Glomerular visceral epithelial cell (primary cell): ENCODE data around the gene SERPINA3.
"Not testable (repeated sequence)": the region's sequence is repeated elsewhere in the genome, so short reads cannot be mapped to it uniquely, and the experiment has no call there.

Experiments
- DNase-seq: peaks from one replicate; pipeline ENCODE4 v3.0.0-alpha.2; 2016; ENCODE audit errors: extremely low spot score

Gene SERPINA3

DNA sequence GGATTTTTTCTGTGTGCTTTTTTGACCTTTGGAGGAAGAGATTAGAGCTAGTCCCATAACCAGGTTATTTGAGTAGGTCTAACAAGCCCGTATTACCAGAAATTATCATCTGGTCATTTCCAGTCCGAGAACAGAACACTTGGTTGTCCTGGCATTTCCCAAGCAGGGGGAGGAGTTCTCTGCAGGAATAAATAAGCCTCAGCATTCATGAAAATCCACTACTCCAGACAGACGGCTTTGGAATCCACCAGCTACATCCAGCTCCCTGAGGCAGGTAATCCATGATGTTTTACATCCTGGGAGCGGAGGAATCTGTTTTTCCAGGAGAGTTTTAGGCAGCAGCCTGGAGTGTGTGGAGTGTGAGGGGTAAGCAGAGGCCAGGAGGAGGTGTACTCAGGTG, at the start of gene SERPINA3:
Gene SERPINA3 (plus strand): TSS at position 218 of the 400 bp plus-strand sequence. CDS start 2,051 bp downstream, outside the sequence.
- DNase-seq: no peak

DNA sequence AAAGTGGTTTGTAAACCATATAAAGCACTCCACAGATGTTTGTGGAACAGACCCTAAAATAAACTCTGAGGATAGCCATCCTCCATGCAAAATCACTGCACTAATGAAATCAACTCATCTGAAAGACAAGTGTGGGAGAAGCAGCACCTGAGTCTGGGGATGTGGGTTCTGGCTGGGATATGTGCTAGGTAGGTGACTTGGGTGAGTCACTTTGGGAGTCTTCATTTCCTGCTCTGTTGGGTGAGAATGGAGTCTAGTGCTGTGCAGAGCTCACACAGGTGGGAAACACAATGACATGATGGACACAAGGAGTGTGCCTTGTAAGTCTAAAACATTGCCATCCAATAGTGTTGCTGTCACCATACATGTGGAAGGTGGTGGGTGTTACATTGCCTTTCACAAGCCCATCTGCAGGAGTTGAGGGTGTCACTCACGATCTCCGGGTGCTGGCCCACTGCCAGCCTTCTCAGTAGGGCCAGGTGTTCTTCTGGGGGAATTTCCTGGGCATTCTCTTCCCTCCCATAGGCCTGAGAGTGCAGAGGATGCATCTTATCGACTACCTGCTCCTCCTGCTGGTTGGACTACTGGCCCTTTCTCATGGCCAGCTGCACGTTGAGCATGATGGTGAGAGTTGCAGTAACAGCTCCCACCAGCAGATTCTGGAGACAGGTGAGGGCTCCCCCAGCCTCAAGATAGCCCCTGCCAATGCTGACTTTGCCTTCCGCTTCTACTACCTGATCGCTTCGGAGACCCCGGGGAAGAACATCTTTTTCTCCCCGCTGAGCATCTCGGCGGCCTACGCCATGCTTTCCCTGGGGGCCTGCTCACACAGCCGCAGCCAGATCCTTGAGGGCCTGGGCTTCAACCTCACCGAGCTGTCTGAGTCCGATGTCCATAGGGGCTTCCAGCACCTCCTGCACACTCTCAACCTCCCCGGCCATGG, 49.0 kb upstream of the SERPINA3 start:
- DNase-seq: no peak

DNA sequence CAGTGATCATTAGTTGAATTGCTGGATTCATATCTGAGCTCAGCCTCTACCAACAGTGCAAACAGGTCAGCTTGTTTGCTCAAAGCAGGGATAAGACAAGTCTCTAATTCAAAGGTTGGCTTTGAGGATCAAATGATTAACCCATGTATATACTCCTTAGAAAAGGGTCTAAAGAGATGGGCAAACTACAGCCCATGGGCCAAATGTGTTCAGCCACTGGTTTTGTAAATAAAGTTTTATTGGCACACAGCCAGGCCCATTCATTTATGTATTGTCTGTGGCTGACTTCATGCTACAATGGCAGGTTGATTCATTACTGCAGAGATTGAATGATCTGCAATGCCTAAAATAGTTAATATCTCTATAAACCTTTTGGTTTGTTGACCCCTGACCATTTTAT, 47.8 kb upstream of the SERPINA3 start:
- no peak for DNase-seq

DNA sequence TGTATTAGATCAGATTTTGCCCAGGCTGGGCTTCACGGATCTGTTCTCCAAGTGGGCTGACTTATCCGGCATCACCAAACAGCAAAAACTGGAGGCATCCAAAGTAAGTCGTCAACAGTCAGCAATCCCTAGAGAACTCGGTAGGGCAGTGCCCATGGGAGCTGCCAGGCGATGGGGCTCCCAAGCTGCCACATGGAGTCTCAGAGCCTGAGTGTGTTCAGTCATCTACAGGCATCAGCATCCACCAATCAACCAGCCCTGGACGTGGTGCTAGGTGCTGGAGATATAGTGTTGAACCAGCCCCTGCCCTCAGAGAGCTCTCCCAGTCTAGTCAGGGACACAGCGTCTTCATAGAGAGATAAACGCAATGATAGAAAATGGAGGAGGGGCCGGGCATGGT, 44.0 kb upstream of the SERPINA3 start:
- no peak for DNase-seq

DNA sequence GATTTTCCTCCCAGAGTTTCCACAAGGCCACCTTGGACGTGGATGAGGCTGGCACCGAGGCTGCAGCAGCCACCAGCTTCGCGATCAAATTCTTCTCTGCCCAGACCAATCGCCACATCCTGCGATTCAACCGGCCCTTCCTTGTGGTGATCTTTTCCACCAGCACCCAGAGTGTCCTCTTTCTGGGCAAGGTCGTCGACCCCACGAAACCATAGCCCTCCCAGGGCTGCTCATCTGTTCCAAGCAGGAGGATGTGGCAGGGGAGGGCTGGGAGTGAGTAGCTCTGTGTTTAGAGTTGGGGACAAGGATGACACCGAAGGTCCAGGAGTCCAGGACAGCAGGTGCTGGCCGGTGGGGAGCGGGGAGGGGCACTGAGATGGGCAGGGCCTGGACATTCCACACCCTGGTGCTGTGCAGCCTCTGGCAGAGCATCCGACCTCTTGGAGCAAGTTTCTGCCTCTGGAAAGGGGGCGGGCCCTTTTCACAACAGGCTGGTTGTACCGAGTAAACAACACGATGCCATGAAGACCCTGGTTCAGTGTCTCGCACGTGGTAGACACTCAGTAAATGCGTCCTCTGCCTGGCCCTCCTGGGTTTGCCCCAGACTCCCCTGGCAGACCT, 42.7 kb upstream of the SERPINA3 start:
- no peak for DNase-seq

DNA sequence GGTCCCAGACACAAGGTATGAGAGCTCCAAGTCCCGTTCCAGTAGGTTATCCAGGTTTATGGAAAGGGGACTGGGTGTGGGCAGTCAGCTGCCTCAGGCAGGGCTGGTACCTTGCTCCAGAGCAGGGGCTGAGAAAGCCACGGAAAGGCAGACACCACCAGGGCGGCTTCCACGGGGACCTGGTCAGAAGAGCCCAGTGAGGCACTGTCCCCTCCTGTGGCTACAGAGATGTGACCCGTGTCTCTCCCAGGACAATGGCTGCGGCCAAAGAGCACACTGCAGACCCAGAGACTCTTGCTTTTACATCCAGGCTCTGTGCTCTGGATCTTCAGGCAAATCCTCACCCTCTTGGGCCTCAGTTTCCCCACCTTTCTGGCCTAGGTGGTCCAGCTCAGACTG, 42.2 kb upstream of the SERPINA3 start:
- no peak for DNase-seq

DNA sequence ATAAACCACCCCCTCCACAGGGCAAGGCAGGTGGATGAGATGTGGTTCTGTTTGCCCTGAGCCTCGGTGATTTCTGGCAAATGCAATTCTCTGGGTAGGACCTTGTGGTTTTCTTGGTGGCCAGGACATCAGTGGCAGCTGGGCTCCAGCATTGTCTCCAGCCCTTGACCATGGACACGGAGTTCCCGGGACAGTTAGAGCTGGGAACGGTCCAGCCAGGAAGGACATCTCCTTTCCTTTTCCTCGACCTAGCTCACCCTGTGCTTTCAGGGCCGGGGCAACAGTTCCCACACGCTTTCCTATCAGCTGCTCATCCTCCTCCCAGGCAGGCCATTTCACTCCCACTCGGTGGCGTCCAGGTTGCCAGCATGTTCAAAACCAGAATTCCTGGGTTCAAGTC, 41.8 kb upstream of the SERPINA3 start:
- DNase-seq: no peak

DNA sequence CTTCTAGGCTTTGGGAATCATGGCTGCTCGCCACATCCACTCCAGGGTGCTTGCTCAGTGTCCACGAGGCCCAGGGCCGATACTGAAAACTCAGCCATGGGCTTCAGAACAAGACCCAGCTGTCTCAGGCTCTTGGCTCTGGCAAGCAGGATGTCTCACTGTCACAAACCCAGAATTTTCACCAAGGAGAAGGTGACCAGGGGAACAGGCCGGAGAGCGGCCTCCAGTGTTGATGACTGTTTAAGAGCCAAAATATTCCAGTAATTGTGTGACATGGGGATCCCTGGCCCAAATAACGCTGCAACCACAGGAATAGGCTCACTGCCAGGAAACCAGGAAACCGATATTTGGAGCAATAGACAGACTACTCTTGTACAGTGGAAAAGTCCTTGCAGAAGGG, 40.8 kb upstream of the SERPINA3 start:
- DNase-seq: no peak

DNA sequence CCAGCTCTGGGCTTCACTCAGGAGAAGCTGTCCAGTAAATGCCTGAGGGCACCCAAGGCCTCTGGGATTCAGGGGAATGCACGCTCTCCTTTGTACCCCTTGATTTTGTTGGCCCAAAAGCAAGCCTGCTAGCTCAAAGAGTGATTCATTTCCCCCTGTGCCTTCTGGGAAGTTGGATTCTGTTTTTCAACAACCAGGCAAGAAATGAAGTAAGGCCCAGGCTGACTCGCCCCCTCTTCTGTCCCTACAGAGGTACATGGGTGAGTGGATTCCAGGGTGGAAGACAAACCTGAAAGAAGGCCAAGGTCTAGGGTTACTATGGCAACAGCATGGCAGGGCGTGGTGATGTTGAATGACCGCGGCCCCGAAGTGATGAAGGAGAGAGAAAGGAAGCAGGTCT, 40.2 kb upstream of the SERPINA3 start:
- DNase-seq: no peak

DNA sequence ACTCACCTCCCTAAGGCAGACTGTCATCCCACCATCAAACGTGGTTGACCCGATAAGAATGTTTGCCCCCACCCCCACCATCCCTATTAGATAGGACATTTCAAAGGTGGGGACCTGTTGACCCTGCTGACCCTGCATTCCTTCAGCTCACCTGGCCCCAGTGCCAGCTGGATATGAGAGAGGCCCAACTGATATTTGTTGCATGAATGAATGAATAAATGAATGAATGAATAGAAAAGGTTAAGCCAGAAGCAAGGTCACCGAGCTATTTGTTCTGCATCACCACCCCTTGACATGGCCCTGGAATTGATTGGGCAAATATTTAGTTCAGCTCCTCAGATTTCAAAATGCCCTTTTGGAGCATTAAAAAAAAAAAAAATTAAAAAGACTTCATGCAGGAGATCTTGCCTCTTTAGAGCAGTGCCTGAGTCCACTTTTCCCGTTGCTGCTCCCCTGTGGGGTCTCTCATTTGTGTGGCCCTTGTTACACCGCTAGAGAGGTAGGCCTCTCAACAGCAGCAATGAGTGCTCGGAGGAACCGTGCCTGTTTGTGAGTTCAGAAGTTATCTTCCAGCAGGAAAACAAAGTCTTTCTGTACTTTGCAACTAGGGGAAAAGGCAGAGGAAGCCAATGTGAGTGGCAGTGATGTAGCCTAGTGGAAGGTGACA, 39.4 kb upstream of the SERPINA3 start:
- DNase-seq: no peak

DNA sequence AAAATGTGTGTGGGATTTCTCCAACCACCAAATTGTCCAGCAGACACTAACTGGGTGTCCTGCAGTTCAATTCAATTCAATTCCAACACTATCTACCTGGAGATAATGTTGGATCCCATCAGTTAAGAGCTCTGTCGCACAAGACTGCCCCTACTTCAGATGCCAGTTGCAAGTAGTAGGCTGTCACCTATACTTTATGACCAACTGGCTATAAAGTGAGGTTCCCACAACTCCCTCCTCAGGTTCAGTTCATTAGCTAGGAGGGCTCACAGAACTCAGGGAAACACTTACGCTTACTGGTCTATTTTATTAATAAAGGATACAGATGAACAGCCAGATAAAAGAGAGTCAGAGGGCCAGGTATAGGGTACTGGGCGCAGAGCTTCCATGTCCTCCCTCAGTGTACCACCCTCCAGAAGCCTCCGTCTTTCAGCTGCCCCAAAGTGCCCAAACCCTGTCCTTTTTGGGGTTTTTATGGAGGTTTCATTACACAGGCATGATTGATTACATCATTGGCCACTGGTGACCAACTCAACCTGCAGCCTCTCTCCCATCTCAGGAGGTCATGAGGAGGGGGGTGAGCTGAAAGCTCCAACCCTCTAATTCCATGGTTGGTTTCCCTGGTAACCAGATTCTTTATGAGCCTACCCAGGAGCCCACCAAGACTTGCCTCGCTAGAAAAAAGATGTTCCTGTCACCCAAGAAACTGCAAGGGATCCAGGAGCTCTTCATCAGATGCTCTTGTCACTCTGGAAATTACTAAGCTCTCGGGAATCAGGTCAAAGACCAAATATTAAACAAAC, 38.5 kb upstream of the SERPINA3 start:
- no peak for DNase-seq

DNA sequence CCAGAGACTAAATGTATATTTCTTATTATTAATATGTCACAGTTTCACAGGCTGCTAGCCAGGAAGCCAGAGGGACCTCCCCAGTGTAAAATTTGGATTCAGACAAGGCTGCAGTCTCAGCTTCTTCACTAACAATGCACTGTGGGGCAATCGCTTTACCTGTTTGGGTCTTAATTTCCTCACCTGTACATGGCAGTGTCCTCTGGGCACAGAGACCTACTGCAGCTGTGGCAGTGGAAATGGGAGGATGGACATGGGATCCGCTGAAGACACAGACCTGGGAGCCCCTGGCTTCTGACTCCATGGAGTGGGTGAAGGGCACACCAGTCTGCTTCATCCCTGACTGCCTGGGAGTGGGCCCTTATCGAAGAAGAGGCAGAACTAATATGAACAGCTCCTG, 37.9 kb upstream of the SERPINA3 start:
- DNase-seq: no peak

DNA sequence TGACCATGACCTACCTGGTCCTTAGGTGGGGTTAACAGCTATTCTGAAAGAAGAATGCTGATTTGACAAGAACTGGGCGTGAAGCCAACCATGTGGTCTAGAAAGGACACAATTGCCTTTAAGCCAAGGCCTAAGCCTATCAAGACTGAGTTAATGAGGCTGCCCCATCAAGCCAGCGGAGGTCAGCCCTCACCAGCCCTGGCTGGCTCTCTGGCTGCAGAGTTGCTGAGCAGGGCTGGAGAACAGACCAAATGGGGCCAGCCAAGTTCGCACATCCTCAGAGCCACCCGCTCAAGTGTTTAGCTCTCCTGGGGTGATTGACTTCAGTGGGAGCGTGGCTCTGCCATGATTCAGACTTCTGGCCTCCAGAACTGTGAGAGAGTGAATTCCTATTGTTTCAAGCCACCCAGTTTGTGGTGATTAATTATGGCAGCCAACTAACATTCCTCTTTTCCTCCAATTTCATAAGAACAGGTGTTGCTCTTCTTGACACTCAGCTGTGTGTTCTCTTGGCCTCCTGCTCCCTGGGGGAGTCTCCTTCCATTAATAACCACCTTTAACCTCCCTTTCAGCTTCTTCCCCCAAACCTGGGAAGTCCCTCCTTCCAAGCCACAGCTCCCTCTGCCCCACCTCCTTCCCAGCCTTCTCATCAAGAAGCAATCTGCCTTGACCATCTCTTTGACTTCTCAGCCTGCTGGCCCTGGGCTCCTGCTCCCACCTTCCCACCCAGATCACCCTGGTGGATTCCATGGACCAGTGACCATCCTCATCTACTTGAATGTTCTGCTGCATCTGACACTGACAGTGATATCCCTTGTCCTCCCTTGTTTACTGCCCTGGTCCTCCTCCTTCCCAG, 36.2 kb upstream of the SERPINA3 start:
- peak; percentile 9 for DNase-seq

DNA sequence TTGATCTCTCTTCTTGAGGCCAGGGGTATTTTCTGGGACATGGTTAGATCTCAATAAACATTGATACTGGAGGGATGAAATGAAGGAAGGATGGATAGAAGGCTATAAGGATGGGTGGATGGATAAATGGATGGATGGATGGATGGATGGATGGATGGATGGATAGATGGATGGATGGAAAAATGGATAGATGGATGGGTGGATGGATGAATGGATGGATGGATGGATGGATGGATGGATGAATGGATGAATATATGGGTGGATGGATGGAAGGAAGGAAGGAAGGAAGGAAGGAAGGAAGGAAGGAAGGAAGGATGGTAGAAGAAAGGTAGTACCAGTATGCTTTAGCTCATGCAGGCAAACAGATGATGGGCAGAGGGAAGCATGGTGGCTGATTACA, 34.7 kb upstream of the SERPINA3 start:
- DNase-seq: not testable (repeated sequence)

DNA sequence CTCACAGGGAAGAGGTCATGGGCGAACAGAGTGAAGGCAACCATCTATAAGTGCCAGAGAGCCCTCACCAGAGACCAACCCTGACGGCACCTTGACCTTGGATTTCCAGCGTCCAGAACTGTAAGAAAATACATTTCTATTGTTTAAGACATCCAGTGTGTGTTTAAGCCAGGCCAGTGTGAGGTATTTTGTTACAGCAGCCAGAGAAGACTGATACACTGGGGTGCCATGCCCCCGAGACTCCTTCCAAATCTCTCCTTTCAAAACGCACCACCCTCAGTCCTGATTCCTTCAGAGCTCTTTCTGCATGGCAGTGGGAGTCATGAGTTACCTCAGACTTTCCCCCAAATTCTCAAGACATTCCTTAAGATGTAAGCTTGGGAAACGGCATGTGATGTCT, 33.5 kb upstream of the SERPINA3 start:
- DNase-seq: no peak

DNA sequence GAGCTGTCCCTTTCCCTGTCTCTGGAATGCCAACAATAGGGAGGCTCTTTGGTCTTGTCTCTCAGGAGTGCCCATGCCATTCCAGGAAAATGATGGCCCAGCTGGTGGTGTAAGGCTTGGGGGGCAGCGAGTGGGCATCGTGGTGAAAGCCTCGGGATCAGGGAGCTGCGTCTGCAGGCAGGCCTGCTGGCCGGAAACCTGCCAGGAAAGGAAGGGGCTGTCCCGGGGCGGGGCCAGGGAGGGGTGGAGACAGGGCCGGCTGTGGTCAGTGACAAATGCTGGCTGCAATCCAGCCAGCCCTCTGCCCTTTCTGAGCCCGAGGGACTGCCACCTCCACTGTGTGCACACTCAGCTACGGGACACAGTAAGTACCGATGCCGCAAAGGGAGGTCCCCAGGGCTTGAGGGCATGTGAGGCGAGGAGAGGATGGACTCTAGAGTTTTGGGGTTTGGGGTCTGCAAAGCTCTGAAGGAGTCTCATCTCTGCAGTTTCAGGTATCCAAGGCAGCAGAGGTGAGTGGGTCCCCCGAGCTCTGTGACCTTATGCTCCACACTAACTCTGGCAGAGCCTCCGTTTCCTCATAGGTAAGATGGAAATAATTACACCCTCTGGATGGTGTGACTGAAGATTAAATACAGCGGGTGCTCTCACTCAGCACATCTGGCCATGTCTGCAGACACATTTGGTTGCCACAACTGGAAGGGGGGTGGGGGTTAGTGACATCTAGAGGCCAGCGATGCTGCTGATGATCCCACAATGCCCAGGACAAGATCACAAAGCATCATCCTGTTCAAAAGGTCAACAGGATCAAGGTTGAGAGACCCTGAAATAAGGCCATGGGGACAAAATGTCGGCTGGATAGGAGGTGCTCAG, 30.8 kb upstream of the SERPINA3 start, which contains the start of gene SERPINA5:
Gene SERPINA5 (plus strand): TSS at position 300 of the 873 bp plus-strand sequence. CDS start 5,937 bp downstream, outside the sequence.
- DNase-seq: peak; percentile 38

DNA sequence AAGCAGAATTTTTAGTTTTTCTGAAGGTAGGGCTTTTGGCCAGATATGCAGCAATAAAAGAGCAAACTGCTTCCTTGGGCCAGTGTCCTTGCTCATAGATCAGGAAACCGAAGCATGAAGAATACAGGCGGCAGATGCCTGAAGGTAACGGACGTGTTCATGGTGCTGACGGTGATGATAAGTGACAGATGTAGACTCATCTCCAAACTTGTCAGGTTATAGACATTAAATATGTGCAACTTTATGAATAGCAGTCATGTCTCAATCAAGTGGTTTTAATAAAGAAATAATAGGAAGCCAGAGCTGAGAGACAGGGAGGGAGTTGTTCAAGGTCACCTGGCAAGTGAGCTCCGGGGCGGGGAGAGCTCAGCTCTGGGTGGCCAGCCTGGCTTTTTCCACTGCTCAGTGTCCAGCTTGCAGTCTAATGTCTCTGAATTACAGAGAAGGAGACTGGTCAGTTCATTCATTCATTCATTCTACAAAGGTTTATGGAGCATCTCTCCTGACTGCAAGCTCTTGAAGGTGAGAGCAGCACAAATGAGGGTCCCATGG, 29.9 kb upstream of the SERPINA3 start:
- DNase-seq: no peak

DNA sequence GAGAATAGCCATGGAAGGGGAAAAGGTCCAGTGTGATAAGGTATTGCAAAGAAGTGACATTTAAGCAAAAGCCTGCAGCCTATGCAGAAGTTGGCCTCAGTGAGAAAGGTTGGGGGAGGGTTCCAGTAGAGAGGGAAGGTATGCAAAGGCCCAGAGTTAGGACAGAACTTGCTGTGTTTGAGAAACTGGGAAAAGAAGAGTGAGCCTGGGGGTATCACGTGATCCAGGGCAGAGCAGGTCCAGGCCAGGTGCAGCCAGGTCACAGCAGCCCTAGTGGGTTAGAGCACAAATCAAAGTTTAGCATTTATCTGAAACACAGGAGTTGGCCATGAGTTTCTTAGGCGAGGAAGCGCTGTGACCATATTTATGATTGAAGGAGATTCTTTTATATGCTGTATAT, 29.3 kb upstream of the SERPINA3 start:
- DNase-seq: no peak

DNA sequence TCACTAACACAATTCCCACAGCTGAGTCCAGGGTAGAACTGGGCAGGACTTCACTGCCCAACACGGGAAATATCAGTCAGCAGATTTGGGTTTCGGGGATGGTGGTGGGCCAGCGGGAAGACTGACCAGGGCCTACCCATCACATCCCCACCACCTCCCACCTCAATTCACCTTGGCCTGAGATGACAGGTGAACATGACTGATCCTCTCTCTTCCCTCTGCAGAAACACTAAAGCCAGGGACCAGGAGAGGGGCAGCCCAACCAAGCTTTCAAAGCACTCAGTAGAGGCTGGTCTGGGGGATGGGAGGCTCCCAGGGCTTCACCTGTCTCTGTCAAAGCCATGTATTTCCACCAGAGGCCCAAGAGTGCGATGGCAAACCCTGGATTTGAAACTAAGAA, 28.6 kb upstream of the SERPINA3 start:
- DNase-seq: no peak
